Ishikawa (cell line): ENCODE measurements around the gene REXO5.

Source experiments
- CEBPB ChIP-seq: IDR thresholded peaks from 2 replicates; pipeline ENCODE4 v1.6.1; 2012
- CREB1 ChIP-seq: IDR thresholded peaks from 2 replicates; pipeline ENCODE4 v1.6.1; 2012; ENCODE audit warnings: low read depth
- EGR1 ChIP-seq: IDR thresholded peaks from 2 replicates; pipeline ENCODE4 v1.6.1; 2012
- EP300 ChIP-seq: IDR thresholded peaks from 2 replicates; pipeline ENCODE4 v1.6.1; 2012; ENCODE audit warnings: borderline replicate concordance
- FOXM1 ChIP-seq: IDR thresholded peaks from 2 replicates; pipeline ENCODE4 v1.6.1; 2012; ENCODE audit warnings: low read depth, borderline replicate concordance
- MAX ChIP-seq: IDR thresholded peaks from 2 replicates; pipeline ENCODE4 v1.6.1; 2012
- NFIC ChIP-seq: IDR thresholded peaks from 2 replicates; pipeline ENCODE4 v1.6.1; 2012
- RAD21 ChIP-seq: IDR thresholded peaks from 2 replicates; pipeline ENCODE4 v1.6.1; 2012; ENCODE audit warnings: low read depth
- REST ChIP-seq: IDR thresholded peaks from 2 replicates; pipeline ENCODE4 v1.6.1; 2012; ENCODE audit warnings: low read depth, mild to moderate bottlenecking
- TAF1 ChIP-seq: IDR thresholded peaks from 2 replicates; pipeline ENCODE4 v1.6.1; 2012; ENCODE audit warnings: low read depth, mild to moderate bottlenecking
- TCF12 ChIP-seq: IDR thresholded peaks from 2 replicates; pipeline ENCODE4 v1.6.1; 2012; ENCODE audit warnings: low read depth
- TEAD4 ChIP-seq: IDR thresholded peaks from 2 replicates; pipeline ENCODE4 v1.6.1; 2012
- USF1 ChIP-seq: IDR thresholded peaks from 2 replicates; pipeline ENCODE4 v1.6.1; 2012
- YY1 ChIP-seq: IDR thresholded peaks from 2 replicates; pipeline ENCODE4 v1.6.1; 2012; ENCODE audit warnings: low read depth
- ZBTB7A ChIP-seq: IDR thresholded peaks from 2 replicates; pipeline ENCODE4 v1.6.1; 2012; ENCODE audit warnings: low read depth

Gene REXO5

GRCh38 chr16:20774703-20775362, 31.5 kb upstream of the REXO5 start:
- TF ChIP-seq RAD21 = peak; percentile 43
- TF ChIP-seq MAX = no peak

- TF ChIP-seq CREB1 (no peak), EGR1 (no peak), REST (no peak), YY1 (no peak), USF1 (no peak), MAX (no peak), FOXM1 (no peak), TAF1 (no peak), TCF12 (no peak), NFIC (no peak), ZBTB7A (no peak), CEBPB (no peak)
Observed at GRCh38 chr16:20781697-20782096, 24.6 kb upstream of the REXO5 start.

- TF ChIP-seq ZBTB7A (no peak), RAD21 (no peak), MAX (no peak)
Observed at GRCh38 chr16:20782470-20782869, 23.9 kb upstream of the REXO5 start.

- no peak for TF ChIP-seq EGR1
- no peak for TF ChIP-seq CREB1
- TF ChIP-seq EP300 = no peak
- TF ChIP-seq NFIC = no peak
Observed at GRCh38 chr16:20784204-20784603, 22.1 kb upstream of the REXO5 start.

GRCh38 chr16:20789130-20789529, 17.2 kb upstream of the REXO5 start:
- TF ChIP-seq EP300 (no peak), MAX (no peak), YY1 (no peak), USF1 (no peak), RAD21 (no peak), TCF12 (no peak), ZBTB7A (no peak), NFIC (no peak), TAF1 (no peak), CREB1 (no peak), CEBPB (no peak)

GRCh38 chr16:20791923-20792612, 14.3 kb upstream of the REXO5 start:
- TF ChIP-seq EGR1 = no peak
- no peak for TF ChIP-seq RAD21
- no peak for TF ChIP-seq CEBPB
- TF ChIP-seq REST = no peak
- no peak for TF ChIP-seq MAX
- TF ChIP-seq FOXM1 = no peak
- no peak for TF ChIP-seq TEAD4
- TF ChIP-seq TAF1 = no peak
- TF ChIP-seq ZBTB7A = no peak
- no peak for TF ChIP-seq TCF12
- TF ChIP-seq CREB1 = no peak
- TF ChIP-seq YY1 = no peak
- TF ChIP-seq USF1 = no peak
- TF ChIP-seq NFIC = no peak
- no peak for TF ChIP-seq EP300
